GM12892 (cell line): Measurements from ENCODE around the gene SYNE3.
A peak's percentile ranks its signal among the peaks of the same experiment; 100 is the strongest.

ENCODE experiments used
- POLR2A ChIP-seq: IDR thresholded peaks from 2 replicates; pipeline ENCODE4 v1.6.1; 2011; ENCODE audit warnings: low read depth, low read length, control low read depth
- POLR2AphosphoS5 ChIP-seq: IDR thresholded peaks from 2 replicates; pipeline ENCODE4 v1.6.1; 2011; ENCODE audit warnings: low read depth, low read length, control low read depth
- TAF1 ChIP-seq: IDR thresholded peaks from 2 replicates; pipeline ENCODE4 v1.6.1; 2011; ENCODE audit warnings: low read depth, mild to moderate bottlenecking, control low read depth, low read length, borderline replicate concordance

DNA sequence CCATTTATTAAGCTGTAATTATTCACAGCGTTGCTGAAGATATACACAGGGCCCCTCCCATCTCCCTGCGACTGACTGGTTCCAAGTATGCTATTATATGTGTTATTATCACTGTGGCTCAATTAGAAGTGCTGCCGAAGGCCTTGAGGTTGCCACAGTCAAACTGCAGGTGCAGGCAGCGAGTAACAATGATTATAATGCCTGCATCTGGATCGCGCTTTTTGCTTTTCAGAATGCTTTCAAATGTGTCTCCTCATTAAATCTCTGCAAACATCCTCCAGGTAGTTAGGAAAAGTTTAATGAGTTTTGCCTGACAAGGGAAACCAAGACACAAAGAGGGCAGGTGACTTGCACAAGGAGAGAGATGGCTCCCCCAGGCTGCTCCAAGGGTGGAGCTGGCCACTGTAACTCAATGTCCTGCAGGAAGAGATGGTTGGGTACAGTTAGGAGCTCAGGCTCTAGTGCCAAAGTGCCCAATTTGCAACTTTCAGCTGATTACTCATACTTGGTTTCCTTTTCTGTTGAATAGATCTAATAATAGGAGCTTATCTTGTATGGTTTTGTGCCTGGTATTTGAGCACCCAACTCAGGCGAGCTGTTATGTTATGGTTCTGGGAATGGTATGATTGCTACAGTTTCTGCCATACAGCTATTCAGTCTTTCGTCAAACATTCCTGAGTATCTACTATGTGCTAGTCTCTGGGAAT, 1.7 kb upstream of the SYNE3 start:
- no peak for TF ChIP-seq POLR2A
- TF ChIP-seq TAF1 = 0 out of 2 replicates have a peak, but pooled peaks have one; percentile 17
- TF ChIP-seq POLR2AphosphoS5 = no peak
